GM13976 (cell line): Measurements from ENCODE around the gene EPC1.
A peak's percentile ranks its signal among the peaks of the same experiment; 100 is the strongest.

Experiments used
- DNase-seq: peaks from one replicate; pipeline ENCODE4 v3.0.0; 2012; ENCODE audit warnings: low spot score
- in situ Hi-C: fragments of 300-500 bp; cut with MboI; formaldehyde crosslinking; loops from one replicate; pipeline ENCODE4 v1.12.0; 2022; ENCODE audit warnings: low sequenced_read_pairs, mixed read lengths, inconsistent platforms; ENCODE audit not compliant: unreplicated experiment
- TF ChIP-seq, protein P1 (sequence below): IDR thresholded peaks from 2 replicates; pipeline ENCODE4 v1.5.1; 2012; ENCODE audit warnings: borderline replicate concordance, mild to moderate bottlenecking; ENCODE audit not compliant: insufficient read depth; ENCODE audit errors: extremely low read depth, missing control alignments, control extremely low read depth

Gene EPC1

DNA sequence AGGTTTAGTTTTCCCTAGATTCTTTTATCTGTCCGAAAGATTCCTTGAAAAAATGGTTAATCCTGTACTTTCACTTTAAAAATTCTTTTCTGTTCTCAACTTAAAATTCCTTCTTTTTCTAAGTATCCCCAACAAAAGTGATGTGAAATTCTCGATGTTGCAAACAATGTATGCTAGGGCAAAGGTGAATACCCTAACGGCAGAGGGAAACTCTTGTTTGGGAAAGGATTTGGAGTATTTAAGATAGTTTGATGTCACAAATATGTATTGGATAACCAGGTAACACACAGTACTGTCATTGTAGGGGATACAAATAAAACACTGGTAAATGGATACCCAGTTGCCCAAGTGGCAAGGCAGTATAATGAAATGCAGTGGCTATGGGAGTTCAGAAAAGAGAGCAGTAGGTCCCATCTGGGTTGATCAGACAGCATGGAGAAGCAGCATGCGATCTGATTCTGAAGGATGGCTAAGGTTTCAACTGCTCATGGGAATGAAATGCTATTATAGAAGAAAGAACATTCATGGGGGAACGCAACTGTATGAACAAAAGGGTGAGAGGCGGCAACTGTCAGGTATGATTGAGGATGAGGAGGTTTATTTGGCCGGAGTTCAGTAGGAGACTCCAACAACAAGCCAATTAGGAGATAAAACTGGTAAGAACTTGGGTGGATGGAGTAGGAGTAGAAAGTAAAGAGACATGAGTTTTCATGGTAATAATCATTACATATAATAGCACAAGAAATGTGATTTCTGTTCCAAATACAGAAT, 3.2 kb upstream of the EPC1 start:
- TF ChIP-seq, protein P1, sequence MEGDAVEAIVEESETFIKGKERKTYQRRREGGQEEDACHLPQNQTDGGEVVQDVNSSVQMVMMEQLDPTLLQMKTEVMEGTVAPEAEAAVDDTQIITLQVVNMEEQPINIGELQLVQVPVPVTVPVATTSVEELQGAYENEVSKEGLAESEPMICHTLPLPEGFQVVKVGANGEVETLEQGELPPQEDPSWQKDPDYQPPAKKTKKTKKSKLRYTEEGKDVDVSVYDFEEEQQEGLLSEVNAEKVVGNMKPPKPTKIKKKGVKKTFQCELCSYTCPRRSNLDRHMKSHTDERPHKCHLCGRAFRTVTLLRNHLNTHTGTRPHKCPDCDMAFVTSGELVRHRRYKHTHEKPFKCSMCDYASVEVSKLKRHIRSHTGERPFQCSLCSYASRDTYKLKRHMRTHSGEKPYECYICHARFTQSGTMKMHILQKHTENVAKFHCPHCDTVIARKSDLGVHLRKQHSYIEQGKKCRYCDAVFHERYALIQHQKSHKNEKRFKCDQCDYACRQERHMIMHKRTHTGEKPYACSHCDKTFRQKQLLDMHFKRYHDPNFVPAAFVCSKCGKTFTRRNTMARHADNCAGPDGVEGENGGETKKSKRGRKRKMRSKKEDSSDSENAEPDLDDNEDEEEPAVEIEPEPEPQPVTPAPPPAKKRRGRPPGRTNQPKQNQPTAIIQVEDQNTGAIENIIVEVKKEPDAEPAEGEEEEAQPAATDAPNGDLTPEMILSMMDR: no peak
- in situ Hi-C loops: loop anchor here (10.0 to 25.0 kb wide), 3 partner anchors 95 to 288 kb away; partner anchors contain the start of gene KIF5B
- no peak for DNase-seq

DNA sequence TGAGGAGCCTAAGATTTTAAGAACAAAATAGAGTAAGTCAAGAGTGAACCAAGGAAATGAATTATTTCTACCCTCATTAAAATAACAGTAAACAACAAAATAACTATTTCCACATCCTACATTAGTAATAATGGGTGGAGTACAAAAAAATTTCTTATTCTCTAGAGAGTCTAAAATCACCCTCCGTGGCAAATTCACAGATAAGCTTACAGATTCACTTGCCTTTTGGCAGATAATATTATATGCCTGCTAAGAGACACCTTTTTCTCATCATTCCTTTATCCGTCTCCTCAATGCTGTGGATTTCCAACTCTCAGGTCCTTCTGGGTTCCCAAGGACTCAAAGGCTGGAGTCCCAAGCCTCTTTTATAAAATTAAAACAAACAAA, 2.2 kb upstream of the EPC1 start:
- DNase-seq: no peak
- TF ChIP-seq, protein P1: no peak
- in situ Hi-C loops: loop anchor here (10.0 kb wide), 2 partner anchors 94 to 154 kb away; no protein-coding TSS in a partner anchor

DNA sequence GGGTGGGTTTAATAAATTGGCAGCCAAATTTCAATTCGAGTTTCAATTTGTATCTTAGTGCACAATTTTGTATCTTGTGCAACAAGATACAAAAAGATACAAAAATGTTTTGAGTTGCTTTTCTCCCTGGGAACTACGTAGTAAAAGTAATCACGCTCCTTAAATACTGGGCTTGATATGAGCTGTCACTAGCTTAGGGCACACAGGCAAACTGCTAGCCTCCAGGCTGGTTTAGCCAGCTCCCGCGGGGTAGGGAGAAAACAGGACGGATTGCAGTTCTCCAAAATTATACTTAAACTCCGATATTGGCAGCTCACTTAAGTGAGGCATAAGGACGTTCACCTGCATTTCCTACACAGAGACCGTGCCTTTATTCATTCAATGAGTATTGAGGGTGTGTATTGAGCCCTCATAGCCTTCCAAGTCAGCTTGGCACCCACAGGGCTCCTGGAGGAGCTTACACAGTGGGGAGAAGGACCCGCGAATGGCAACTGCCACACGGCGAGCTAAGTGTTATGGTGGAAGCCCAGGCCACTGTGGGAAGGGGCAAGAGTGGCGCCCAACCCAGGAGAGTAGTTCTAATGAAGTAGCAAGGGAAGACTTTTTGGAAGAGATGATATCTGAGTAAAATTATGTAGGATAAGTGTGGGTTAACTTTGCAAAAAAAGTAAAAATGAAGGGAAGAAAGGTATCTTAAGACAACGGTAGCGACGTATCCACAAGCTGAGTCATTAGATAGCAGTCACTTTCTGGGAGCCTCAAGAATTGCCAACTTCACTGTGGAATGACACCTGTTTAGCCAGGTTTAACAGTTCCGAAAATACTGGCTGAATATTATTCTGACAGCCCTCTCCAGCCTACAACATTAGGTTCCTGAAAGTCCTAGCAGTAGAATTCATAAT, 1.6 kb upstream of the EPC1 start:
- in situ Hi-C loops: loop anchor here (10.0 kb wide), 2 partner anchors 94 to 154 kb away; no protein-coding TSS in a partner anchor
- TF ChIP-seq, protein P1: no peak
- no peak for DNase-seq

- in situ Hi-C loops: loop anchor here (10.0 kb wide), 2 partner anchors 93 to 153 kb away; no protein-coding TSS in a partner anchor
- DNase-seq: no peak
- TF ChIP-seq, protein P1: no peak
Observed at GRCh38 chr10:32347363-32348022, 535 bp upstream of the EPC1 start.

DNA sequence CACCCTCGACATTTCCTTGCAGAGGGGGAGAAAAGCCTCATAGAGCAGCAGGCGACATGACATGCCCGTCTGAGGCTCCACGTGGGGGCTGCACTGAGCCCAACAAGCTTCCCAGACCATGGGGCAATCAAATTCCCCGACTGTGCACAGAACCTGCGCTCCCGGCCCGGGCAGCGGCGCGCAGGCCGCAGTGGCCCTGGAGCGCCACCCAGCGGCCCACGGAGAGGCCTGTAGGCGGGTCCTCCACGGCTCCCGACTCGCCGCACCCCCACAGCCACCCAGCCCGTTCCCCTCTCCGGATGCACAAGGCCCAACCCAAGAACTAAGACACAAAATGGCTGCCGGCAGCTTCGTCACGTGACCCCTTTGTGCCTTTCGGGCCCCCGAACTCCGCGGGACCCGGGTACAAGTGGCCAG, 816 bp downstream of the EPC1 start:
- in situ Hi-C loops: loop anchor here (10.0 kb wide), 2 partner anchors 91 to 151 kb away; no protein-coding TSS in a partner anchor
- TF ChIP-seq, protein P1: peak; percentile 96

GRCh38 chr10:32341596-32341995, 5.4 kb downstream of the EPC1 start:
- DNase-seq: no peak
- in situ Hi-C loops: loop anchor here (10.0 kb wide), 2 partner anchors 87 to 147 kb away; no protein-coding TSS in a partner anchor
- TF ChIP-seq, protein P1: no peak

More for the DNA sequence above, 816 bp downstream of the EPC1 start:
- peak; percentile 95 for DNase-seq
